ENCODE results near the gene SLC2A11.

- TF ChIP-seq CTCF (IDR thresholded peaks at IDR 0.05; ENCODE audit: poor library complexity, severe bottlenecking) (no peak), EP300 (conservative IDR thresholded peaks at IDR 0.05; ENCODE audit: poor library complexity, severe bottlenecking) (no peak), SMC3 (conservative IDR thresholded peaks at IDR 0.05; ENCODE audit: poor library complexity) (no peak), RAD21 (conservative IDR thresholded peaks at IDR 0.05) (no peak), MXI1 (conservative IDR thresholded peaks at IDR 0.05; ENCODE audit: poor library complexity, severe bottlenecking) (no peak), EZH2 (IDR thresholded peaks at IDR 0.05; ENCODE audit: borderline replicate concordance, insufficient read depth, low read length, poor library complexity, severe bottlenecking) (no peak), REST (IDR thresholded peaks at IDR 0.05; ENCODE audit: borderline replicate concordance) (no peak)
Observed at GRCh38 chr22:23822101-23822671, 35.5 kb upstream of the SLC2A11 start.
